GM20000 (cell line): ENCODE measurements around the gene TNFSF12.
A peak's percentile ranks its signal among the peaks of the same experiment; 100 is the strongest.

Experiments used
- DNase-seq: peaks from one replicate; pipeline ENCODE4 v3.0.0; 2012; ENCODE audit warnings: low spot score
- CTCF ChIP-seq: IDR thresholded peaks from 2 replicates; pipeline ENCODE4 v1.5.1; 2012; ENCODE audit warnings: mild to moderate bottlenecking, control low read depth; ENCODE audit errors: extremely low read depth, missing control alignments

The TNFSF12 gene

DNA sequence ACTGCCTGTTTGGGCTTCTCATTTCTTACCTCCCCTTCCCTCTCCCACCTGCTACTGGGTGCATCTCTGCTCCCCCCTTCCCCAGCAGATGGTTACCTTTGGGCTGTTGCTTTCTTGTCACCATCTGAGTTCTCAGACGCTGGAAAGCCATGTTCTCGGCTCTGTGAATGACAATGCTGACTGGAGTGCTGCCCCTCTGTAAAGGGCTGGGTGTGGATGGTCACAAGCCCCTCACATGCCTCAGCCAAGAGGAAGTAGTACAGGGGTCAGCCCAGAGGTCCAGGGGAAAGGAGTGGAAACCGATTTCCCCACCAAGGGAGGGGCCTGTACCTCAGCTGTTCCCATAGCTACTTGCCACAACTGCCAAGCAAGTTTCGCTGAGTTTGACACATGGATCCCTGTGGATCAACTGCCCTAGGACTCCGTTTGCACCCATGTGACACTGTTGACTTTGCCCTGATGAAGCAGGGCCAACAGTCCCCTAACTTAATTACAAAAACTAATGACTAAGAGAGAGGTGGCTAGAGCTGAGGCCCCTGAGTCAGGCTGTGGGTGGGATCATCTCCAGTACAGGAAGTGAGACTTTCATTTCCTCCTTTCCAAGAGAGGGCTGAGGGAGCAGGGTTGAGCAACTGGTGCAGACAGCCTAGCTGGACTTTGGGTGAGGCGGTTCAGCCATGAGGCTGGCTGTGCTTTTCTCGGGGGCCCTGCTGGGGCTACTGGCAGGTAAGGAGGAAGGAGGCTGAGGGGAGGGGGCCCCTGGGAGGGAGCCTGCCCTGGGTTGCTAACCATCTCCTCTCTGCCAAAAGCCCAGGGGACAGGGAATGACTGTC, 30.4 kb downstream of the TNFSF12 start, which contains the start of gene CD68:
TSS of gene CD68 (plus strand) at position 638 of the 833 bp plus-strand sequence. CDS start at position 678, 40 bp downstream.
- peak; percentile 84 for DNase-seq
- TF ChIP-seq CTCF: no peak

GRCh38 chr17:7579834-7580603, 31.2 kb downstream of the TNFSF12 start:
- no peak for TF ChIP-seq CTCF
- DNase-seq: no peak

- peak; percentile 5 for DNase-seq
- no peak for TF ChIP-seq CTCF
Measured at GRCh38 chr17:7580604-7581575, 32.0 kb downstream of the TNFSF12 start.

GRCh38 chr17:7582396-7583252, 33.8 kb downstream of the TNFSF12 start:
- DNase-seq: no peak
- TF ChIP-seq CTCF: no peak

GRCh38 chr17:7583253-7584109, 34.6 kb downstream of the TNFSF12 start, which contains the start of gene MPDU1:
Gene MPDU1 (plus strand): TSS chr17:7583852. CDS start chr17:7583863, 11 bp downstream.
- TF ChIP-seq CTCF: no peak
- DNase-seq: peak; percentile 94
